GM19328 (cell line): ENCODE measurements around the gene SNTG2.

Experiments
- ATAC-seq: cut with Tn5 transposase; IDR thresholded peaks from one replicate; pipeline ENCODE4 v1.9.1; 2021; ENCODE audit warnings: mild to moderate bottlenecking, moderate library complexity; ENCODE audit not compliant: unreplicated experiment

Gene SNTG2

DNA sequence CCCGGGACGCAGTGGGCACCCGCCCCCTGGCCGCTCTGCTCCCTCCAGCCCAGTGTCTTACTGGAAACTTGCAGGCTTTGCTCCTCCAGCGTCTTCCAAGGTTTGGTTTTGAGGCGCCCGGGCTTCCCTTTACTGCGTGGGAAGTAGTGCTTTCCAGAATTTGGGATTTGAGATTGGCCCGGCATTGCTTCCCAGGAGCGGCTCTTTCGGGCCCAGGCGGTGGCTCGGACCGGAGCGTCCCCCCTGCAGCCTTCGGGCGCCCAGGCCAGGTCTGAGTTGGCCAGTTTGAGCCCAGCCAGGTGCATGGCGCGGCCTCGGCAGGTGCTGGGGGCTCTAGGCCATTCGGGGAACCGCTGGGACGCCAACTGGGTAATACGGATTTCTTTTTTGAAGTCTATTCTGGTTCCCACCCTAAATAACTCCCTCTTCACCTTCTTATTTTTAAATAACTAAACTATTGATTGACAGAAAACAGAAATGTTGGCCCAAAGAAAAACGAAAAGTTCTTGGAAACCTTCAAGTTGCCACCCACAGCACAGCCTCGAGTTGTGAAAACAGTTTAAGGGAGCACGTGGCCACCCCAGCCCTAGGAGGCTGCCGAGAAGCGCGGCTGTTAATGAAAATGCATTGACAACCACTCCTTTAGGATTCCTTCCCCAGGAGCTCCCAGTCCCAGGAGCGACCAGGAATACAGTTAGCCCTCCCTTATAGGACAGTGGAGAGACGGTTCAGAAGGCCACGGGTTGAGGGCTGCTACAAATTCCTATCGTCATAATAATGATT is 766 bp downstream of the SNTG2 start:
- no peak for ATAC-seq

DNA sequence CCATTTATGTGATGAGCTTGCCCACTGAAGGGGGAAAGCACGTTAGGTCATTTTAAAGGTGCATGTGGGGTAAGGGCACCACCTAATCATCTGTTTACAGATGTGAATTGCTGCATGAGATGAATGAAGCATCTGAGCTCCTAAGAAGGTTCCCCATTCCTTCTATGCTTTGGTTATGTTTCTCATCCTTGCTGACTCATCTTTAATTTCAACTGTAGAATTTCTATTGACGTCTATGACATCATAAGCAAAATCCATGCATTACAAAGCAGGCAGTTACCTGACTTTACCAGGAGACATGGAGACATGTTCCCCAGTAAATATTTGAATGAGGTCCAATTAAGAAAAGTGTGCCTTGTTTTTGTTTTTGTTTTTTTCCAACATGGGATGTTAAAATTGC is 2.8 kb downstream of the SNTG2 start:
- no peak for ATAC-seq

DNA sequence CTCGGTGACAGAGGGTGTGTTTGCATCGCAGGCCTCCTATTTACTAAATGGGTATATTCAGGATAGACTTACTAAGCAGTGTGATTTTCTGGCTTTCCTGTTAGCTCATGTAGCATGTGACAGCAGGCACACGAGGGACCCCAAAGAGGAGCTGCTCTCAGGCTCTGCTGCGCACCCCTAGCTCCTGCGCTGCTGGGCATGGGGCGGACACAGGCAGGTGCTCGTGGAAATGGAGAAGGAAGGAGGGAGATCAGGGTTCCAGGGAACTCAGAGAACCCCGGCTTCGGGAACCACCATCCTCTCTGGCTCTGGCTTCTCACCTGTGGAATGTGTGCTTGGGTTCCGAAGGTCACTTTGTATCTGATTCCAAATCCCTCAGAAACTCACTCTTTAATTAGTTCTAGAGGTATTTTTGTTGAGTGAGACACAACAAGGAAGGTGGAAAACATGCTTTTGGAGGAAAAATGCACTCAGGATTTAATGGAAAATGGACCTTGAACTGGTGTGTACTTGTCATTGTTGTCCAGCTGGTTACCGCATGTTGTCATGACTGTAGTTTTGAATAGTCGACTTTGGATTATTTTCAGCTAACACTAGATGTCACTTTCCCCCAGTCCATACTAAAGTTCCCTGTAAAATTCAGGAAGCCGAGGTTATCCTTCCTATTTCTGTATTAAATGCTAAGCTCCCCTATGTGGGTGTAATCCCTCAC is 3.5 kb downstream of the SNTG2 start:
- ATAC-seq, result no peak

DNA sequence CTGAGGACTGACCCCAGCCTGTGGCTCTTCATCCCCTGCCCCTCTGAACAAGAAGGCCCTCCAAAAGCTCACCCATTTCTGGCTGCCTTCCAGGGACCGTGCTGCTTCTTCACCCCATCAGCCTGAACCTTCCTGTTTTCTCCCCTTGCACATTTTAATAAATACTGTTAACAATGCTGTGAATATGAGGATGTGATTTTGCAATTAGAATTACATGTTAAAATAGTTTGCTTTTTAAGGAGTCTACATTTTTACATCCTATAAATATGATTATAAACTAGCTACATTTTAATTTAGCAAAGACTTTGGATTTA is 4.0 kb downstream of the SNTG2 start:
- no peak for ATAC-seq

DNA sequence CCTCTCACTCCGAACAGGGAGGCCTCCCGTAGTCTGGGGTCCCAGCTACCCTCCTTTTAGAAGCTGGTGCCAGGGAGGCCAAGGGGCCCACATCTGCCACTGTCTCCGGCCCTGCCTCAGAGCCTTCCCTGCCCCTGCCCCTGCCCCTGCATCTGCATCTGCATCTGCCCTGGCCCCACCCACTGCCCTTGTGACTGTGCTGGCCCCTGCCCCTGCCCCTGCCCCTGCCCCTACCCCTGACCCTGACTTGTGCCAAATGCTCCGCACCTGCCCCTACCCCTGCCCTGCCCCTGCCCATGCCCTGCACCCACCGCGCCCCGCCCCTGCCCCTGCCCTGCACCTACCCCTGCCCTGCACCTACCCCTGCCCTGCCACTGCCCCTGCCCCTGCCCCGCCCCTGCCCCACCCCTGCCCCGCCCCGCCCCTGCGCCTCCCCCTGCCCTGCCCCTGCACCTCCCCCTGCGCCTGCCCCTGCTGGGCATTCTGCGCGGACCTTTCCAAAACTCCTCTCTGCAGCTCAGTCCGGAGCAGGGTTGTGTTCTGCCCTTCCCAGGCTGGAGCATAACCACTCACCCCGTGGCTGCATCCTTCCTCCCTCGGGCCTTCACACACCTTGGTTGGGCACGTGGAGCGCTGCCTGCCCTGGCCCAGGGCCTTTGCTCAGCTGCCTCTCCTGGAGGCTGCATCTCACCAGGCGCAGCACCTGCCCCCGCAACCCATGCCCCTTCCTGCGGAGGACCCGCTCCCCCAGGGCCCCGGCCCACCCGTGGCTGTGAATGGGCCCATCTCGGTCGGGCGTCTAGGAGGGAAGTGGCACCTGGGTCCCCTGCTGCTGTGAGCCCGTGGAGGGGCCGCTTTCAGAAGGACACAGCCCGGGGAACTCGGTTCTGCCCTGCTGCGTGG is 5.4 kb downstream of the SNTG2 start:
- ATAC-seq, result no peak

DNA sequence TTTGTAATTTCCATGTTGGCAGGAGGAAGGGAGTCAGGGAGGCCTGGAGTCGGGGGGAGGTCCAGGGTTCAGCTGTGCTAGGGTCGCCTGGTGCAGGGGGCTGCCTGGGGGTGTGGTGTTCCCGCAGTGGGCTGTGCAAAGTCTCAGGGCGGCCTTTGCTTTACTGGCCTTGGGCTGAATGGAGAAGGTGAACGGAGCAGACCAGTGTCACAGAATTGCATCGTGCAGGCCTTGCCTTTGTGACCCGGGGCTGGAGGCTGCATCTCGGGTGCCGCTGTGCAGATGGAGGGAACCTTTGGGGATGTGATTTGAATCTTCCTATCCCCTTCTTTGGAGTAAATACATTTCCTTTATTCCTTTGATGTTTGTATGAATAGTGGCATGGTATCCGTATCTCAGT is 8.8 kb downstream of the SNTG2 start:
- no peak for ATAC-seq

DNA sequence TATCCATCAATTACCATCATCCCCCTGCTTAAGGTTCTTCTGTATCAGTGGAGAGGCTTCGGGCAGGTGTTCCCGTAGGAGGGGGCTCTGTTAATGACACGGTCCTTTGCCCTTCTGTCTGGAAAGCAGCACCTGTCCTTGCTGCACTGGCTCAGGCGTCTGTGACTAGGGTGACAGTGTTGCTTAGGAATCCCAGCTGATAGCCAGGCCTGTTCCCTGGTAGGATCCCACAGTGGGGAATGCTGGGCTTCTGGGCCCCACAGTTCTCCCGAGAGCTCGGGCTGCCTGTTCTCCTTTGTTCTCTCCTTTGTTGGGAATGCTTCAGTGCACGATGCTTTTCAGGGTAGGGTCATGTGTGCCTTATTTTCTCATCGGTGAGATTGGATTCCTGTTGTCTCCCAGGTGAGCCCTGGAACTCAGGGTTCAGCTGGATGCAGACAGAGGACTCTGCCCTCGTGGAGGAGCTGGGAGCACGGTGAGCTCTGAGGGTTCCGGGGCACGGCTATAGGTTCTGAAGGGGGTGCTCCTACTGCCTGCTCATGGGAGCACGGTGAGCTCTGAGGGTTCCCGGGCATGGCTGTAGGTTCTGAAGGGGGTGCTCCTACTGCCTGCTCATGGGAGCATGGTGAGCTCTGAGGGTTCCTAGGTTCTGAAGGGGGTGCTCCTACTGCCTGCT is 9.6 kb downstream of the SNTG2 start:
- no peak for ATAC-seq

DNA sequence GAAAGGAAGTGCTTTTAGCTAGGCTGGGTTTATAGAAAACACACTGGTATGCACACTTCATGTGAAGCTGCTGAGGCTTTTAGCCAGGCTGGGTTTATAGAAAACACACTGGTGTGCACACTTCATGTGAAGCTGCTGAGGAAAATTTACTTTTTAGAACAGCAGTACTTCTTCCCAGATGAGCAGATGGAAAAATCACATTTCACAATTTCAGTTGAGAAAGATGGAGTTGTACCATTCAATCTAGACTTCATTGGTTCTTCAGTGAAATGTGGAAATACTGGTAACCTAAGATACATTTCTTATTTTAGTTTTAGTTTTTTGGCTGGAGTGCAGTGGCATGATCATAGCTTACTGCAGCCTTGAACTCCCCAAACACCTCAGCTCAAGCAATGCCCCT is 11.1 kb downstream of the SNTG2 start:
- no peak for ATAC-seq

DNA sequence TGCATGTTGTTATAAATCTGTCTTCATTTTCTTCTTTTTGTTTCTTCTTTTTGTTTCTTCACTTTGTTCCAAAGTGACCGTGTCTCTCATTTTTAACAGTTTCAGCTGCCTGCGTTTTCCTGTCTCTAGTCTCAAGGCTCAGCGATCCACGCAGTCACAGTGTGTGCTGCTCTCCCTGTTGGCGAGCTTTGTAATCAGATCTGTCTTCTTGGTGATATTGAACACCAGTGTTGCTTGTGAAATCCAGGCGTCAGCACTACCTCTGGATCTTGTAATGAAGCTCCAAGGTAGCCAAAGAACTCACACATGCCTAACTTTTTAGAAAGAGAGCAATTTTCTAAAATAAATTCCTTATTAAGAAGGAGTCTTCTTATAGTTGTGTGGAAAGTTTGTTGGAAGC is 13.2 kb downstream of the SNTG2 start:
- no peak for ATAC-seq

DNA sequence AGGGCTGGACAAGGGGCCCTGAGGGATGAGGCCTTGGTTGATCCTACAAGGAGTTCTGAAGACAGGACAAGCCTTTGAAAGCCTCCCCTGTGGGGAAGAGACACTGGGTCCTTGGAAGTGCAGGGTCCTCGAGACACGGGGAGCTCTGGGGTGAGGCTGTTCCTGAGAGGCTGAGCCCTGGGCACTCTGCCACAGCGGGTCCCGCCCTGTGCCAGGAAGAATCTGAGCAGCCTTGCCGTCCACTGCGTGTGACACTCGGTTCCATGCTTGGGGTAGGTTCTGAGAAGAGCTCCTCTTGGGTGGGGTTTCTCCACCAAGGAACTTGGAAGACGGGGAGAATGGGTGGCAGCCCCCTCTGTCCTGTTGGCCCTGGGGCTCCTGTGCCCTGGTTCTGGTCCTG is 13.9 kb downstream of the SNTG2 start:
- ATAC-seq, result no peak

DNA sequence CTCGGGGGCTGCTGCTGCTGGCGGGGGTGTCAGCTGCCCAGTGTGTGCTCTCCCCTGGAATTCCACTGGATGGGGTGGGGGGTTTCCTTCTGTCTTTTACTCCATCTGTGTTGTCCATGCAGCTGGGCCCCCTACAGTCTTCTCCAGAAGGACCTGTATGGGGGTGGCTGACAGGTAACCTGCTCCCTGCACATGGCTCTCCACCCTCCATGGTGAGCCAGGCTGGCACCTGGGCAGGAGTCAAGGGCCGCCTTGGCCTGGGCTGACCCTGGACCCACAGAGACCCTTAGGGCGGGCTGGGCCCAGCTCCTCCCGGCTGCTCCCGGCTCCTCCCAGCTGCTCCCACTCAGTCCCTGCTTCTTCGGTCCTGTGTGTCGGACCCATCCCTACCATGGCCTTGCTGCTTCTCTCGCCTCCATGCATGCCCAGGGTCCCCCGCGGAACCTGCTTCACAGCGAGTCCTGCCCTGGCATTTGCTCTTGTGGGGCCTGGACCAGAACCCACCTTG is 15.0 kb downstream of the SNTG2 start:
- no peak for ATAC-seq

DNA sequence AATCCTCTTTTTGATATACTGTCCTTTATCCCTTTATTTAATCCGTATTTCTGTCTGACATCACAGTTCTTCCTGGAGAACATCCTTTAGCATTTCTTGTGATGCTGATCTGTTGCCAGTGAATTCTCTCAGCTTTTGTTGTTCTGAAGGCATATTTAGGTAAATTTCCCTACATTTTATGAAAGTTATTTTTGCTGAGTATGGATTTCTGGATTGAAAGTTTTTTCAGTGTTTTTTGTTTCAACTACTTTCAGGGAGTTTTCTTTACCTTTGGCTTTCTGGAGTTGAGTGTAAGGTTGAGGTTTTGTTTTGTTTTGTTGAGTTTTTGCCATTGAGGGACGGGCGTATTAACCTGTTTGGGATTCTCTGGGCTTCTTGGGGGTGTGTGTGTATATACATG is 22.5 kb downstream of the SNTG2 start:
- ATAC-seq, result no peak

DNA sequence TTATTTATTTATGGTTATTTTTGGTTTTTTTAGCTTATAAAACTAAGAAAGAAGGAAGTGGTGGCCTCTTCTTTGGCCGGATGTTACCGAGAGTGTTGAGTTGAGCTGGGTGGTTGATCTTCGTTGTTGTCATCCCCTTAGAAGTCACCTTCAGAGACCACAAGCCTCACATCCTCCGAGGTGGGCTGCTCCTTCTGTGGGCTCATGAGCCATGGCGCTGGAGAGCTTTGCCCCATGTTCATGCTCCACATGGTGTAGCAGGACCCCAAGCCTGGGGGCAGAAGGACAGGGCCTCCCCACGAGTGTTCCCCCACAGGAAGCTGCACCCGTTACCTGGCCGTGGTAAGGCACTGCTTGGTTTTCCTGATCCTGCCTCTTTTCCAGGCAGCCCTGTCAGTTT is 23.4 kb downstream of the SNTG2 start:
- peak; percentile 84 for ATAC-seq

DNA sequence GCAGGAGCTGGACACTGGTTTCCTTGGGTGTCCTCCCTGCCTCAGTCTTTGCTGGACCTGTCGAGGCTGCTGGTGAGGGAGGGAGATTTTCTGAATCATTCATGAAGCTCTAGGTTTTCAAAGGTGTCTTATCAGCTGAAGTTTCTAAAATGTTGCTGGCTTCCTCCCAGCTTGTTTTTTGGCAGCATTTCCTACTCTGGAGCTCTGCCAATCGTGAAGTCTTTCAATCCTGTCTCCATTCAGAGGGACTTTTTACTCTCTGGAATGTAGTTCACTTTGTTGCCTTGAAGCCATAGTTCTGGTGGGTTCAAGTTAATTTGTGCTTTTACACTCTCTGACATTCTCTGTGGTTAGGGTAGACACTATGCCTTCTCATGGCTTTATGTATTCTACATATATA is 23.9 kb downstream of the SNTG2 start:
- ATAC-seq, result no peak

DNA sequence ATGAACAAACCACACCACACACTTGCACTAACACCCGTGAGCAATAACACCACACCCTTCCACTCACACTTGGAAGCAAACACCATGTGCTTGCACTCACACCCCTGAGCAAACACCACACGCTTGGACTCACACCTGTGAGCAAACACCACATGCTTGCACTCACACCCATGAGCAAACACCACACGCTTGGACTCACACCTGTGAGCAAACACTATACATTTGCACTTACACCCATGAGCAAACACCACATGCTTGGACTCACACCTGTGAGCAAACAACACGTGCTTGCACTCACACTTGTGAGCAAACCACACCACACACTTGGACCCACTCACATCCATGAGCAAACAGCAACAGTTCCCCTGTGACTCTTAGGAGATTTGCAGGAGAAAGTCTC is 24.4 kb downstream of the SNTG2 start:
- no peak for ATAC-seq

DNA sequence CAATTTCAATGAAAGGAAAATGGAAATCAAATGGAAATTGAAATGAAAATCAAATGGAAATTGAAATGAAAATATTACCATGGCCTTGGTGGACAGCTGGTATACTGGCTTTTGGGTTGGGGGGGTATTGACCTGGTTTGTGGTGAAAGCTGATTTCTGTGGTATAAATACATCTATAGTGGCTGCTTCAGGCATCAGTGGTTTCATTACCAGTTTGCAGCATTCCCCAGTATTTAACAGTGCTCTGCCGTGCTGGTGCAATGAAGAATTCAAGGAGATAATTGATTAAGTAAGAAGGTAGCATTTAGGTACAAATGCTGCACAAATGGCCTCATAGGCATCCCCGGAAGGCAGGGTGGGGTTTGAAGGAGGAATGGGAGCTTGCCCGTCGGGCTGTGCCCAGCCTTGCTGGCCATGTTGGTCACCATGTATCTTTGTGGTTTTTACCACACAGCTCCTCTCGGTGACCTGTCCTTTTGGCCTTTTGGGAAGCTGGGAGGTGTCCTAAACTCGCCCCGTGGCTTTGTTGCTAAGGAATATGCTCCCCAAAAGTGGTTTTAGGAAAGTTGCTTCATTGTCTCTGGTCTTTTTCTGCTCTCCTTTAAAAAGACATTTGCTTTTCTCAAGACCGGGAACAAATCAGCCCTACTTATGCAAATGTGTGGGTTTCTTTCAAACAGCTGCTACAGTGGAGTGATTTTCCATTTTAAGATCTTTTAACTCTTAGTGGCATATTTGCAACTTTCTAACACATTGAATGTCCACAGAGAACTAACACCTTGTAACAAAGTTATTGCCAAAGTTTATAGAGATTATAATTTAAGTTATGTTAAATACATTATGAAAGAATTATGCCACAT is 28.6 kb downstream of the SNTG2 start:
- ATAC-seq, result no peak

DNA sequence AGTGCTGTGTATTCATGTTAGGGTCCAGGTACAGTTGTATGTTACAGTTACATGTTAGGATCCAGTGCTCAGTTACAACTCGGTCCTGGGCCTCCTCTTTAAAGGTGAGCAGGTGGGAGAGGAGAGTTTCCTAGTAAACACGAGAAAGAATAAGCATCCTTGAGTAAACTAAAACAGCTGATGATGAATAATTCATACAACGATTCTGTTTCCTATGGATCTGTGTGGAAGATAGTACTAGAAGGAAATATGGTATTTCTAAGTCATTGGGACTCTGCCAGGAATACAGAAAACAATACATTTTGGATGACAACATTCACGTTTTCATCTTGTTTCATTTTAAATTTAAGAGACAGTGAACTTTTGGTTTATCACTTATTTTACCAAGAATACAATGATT is 29.5 kb downstream of the SNTG2 start:
- no peak for ATAC-seq

DNA sequence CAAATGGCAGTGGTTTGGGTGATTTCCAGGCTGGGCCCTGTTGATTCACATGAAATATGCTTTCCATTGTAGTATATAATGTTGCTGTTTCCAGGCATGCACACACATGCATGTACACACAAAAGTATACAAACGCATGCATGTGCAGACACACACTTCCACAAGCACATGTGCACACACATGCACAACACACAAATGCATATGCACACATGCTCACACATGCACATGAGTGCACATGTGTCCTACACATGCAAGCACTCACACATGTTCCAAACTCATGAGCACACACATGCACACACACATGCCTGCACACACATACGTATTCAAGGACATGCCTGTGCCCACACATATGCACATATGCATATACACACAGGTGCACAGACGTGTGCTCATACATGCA is 30.6 kb downstream of the SNTG2 start:
- ATAC-seq, result no peak

DNA sequence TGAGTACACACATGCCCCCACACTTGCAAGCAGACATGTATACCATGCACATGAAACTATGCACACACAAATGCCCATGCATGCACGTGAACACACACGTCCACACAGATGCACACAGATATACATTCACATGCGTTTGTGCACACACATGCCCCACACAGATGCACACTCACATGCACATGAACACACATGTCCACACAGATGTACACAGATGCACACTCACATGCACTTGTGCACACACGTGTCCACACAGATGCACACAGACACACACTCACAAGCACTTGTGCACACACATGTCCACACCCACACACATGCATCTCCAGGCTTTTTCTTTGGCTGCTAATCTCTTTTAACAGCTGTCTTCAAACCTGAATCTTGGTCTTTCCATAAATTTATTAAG is 31.1 kb downstream of the SNTG2 start:
- ATAC-seq, result no peak

DNA sequence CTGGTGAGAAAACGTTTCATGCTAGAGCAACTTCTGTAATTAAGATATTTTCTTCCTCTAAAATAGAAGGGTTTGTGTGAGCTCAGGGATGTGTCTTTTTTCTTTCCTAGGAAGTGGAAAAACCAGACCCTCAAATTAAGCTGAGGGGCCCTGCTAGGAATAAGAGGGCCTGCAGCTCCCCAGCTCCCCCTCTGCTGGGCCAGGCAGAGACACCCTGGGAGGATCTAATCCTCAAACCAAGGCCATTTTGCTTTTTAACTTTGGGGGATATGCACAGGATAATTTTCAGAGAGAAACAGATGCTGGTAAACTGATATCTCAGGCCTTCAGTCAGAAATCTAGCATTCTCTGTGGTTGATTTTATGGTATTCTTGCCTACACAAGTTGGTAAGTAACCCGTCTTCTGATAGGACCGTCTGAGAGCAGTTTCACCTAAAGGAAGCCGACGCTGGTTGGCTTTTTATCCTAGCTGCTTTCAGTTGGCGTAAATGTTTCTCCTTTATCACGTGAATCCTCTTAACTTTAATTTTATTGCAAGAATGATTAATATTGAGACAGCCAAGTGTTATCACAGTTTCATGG is 34.8 kb downstream of the SNTG2 start:
- ATAC-seq, result no peak
